Measurements from ENCODE around the gene GPR108.
"Not testable (repeated sequence)": the region's sequence is repeated elsewhere in the genome, so short reads cannot be mapped to it uniquely, and the experiment has no call there.

GPR108 gene

DNA sequence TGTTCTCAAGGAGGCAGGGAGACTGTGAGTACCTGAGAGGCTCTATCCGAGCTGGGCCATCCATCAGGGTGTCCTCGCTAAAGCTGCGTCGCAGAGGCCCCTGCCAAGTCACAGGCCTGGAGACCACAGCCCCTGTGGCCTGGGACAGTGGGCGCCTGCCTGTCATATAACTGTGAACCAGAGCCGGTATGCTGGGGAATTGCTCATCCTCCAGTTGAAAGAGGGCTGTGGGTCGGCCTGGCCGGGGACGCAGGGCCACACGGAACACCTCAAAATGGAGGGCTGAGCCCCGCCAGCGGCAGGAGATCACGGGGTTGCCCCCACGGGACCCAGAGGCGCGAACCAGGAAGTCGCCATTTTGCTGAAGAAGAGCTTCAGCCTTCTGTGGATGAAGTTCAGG lies 23.2 kb upstream of the GPR108 start:
- no peak for DNase-seq

- DNase-seq: no peak
Measured at GRCh38 chr19:6754653-6755463, 17.5 kb upstream of the GPR108 start.

DNA sequence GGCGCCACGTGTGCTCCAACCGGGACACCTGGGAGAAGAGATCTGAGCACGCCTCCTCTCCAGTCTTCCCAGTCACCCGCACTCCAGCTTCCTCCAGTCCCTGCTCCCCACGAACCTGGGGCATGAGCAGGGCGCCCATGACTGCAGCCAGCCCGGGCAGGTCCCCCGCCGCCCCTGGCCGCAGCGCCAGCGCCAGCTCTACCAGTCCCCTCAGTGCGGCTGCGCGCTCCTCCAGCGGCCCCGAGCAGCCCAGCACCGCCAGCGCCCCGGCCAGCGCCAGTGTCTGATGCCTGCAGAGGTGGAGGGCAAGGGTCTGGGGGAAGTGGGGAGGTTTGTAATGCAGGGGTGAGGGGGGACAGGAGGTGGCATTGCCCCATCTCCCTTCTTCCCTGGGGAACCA lies 16.8 kb upstream of the GPR108 start:
- no peak for DNase-seq

GRCh38 chr19:6753178-6754031 lies 16.0 kb upstream of the GPR108 start:
- DNase-seq: peak; percentile 84

GRCh38 chr19:6752256-6753177 lies 15.1 kb upstream of the GPR108 start:
- DNase-seq: no peak

DNA sequence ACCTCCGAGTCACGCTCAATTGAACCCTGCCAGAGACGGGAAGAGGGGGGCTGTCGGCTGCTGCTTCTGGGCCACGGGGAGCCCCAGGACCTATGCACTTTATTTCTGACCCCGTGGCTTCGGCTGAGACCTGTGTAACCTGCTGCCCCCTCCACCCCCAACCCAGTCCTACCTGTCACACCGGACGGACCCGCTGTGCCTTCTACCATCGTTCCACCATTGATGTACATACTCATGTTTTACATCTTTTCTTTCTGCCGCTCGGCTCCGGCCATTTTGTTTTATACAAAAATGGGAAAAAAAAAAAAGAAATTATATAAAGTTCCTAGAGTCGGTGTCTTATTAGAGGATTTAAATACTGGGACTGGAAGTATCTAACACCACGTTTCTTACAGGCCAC lies 13.8 kb upstream of the GPR108 start:
- no peak for DNase-seq

DNA sequence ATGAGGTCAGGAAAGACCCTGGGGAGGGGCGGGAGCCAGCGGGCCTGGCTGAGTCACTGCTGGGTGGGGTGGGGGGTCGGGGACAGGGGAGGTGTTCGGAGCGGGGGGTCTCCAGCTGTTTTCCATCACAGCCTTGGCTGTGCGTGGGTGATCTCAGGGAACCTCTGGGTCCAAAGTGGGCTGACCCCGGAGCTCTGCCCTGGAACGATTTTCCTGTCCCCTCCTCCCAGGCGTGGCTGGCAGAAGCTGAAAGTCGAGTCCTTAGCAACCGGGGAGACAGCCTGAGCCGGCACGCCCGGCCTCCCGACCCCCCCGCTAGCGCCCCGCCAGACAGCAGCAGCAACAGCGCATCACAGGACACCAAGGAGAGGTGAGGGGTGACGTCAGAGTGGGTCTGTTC lies 12.7 kb upstream of the GPR108 start:
- DNase-seq: no peak

DNA sequence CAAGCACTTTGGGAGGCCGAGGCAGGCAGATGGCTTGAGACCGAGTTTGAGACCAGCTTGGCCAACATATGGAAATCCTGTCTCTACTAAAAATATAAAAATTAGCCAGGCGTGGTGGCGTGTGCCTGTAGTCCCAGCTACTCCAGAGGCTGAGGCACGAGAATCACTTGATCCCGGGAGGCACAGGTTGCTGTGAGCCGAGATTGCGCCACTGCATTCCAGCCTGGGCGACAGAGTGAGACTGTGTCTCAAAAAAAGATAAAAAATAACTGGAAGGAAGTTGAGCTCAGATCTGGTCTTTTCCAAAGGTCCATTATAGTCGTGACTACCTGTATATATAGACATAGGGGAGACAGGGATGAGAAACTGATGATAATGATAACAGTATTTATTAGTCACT lies 11.2 kb upstream of the GPR108 start:
- DNase-seq: not testable (repeated sequence)

DNA sequence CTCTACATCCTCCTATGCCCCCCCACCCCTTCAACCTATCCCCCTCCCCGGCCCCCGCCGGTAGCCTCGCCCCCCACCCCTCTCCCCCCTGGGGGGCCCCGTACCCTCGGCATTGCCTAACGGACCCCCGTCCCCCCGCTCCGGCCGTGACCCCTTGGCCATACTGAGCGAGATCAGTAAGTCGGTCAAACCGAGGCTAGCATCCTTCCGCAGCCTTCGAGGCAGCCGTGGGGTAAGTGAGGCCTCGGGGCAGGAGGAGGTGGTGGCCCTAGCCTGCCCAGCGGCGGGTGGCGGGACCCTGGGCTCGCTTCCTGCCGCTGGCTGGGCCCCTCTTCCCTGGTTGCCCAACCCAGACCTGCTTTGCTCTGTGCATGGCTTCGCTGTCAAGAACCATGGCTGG lies 8.6 kb upstream of the GPR108 start:
- DNase-seq: no peak

DNA sequence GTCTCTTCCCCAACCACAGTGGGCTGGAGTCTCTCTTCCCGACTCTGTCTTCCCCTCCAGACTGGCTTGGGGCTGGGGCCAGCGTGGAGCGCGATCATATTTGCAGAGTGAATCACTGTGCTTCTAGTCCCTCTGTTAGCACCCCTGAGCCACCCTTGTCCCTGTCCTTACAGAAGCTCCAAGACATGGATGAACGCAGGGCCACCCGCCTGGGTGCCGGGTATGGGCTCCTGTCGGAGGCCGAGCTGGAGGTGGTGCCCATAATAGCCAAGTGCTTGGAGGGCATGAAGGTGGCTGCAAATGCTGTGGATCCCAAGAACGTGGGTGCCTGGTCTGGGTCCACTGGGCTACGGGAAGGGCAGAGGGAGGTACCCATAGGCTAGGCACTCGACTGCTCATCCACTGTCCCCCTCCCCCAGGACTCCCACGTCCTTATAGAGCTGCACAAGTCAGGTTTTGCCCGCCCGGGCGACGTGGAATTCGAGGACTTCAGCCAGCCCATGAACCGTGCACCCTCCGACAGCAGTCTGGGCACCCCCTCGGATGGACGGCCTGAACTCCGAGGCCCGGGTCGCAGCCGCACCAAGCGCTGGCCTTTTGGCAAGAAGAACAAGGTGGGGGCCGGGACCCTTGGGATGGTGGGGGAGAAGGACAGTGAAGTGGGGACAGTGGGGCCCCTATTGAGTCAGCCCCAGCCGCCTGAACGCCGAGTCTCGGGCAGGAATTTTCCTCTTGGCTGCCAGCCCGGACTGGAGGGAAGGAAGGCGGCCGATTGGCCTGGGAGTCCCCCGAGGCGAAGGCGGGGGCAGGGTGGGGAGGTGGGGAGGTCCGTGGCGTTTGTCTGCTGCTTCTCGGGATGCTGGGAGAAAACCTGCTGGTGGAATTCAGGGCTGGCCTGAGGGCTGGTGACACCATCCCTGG lies 7.3 kb upstream of the GPR108 start:
- DNase-seq: no peak

- no peak for DNase-seq
Measured at GRCh38 chr19:6743714-6744380, 6.5 kb upstream of the GPR108 start.

GRCh38 chr19:6743066-6743465 lies 5.7 kb upstream of the GPR108 start:
- no peak for DNase-seq

DNA sequence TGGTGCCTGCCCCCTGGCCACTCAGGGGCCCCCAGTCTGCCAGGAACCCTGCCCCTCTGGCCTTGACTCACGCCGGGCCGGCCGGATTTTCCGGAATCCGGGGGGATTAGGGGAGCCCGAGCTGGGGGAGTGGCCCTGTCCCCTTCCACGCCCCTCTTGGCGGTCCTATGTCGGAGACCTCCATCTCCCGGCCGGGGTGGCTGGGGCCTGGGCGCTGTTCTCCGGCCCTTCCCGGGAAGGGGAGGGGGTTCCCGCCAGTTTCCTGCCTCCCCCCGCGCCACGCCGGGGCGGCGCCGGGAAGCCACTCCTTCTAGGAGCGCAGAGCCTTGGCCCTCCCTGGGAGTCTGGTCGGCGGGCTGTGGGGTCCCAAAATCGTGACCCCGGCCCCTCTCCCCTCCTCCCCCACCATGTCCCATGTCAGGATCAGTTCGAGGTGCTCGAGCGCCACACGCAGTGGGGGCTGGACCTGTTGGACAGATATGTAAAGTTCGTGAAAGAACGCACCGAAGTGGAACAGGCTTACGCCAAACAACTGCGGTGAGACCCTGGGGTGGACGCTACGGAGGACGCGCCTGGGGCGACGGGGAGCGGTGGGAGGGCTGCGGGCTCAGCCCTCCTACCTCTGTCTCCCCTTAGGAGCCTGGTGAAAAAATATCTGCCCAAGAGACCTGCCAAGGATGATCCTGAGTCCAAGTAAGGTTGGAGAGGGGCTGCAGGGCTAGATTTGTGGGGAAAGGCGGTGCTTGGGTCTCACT lies 3.4 kb upstream of the GPR108 start:
- DNase-seq: no peak

- no peak for DNase-seq
Measured at GRCh38 chr19:6739883-6740588, 2.7 kb upstream of the GPR108 start.

DNA sequence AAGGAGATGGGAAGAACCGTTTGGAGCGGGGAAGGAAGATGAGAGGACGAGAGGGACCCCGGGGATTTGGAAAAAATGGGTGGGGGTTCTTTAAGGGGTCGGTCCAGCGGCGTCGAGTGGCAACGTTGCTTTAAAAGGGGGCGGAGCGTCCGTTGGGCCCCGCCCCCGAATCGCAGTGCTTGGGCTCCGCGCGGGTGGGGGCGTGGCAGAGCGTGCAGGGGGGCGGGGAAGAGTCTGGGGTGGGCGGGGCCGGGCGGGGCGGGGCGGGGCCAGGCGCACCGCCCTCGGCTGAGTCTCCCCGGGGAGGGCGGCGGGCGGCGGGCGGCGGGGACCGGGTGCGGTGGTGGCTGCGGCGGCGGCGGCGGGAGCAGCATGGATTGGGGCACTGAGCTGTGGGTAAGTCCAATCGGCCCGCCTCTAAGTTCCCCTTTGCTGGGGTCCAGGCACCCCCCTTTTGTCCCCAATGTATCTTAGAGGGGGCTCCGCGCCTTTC lies 2.1 kb upstream of the GPR108 start, which contains the start of gene TRIP10:
Gene TRIP10 (plus strand): TSS at position 291 of the 493 bp plus-strand sequence. CDS start 82 bp downstream, at position 373.
- DNase-seq: peak; percentile 83

- peak; percentile 29 for DNase-seq
Measured at GRCh38 chr19:6738787-6739389, 1.5 kb upstream of the GPR108 start.

- peak; percentile 76 for DNase-seq
Measured at GRCh38 chr19:6737873-6738786, 750 bp upstream of the GPR108 start.

DNA sequence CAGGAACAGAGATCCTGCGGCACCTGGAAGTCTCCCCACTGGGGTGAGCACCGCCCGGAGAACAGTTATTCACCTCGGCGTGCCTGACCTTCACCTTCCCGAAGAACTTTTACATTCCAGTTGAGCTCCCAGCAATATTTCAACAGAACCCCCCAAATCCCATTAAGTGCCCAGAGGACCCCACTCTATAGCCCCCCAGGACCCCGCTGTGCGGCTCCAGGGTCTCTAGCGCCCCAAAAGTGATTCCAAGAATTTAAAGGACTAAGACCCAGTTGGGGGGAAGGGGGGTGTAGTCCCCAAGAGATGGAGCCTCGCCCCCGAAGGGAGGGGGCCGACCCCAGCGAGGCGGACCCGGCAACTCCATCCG lies 480 bp downstream of the GPR108 start:
- peak; percentile 39 for DNase-seq
